HG02981 (cell line): Measurements from ENCODE around the gene SEC11A.
"Not testable (repeated sequence)": the region's sequence is repeated elsewhere in the genome, so short reads cannot be mapped to it uniquely, and the experiment has no call there.

Experiments used
- ATAC-seq: cut with Tn5 transposase; IDR thresholded peaks from one replicate; pipeline ENCODE4 v1.9.1; 2021; ENCODE audit warnings: mild to moderate bottlenecking, moderate library complexity; ENCODE audit not compliant: unreplicated experiment

SEC11A gene

GRCh38 chr15:84716036-84716732, at the start of gene SEC11A:
SEC11A (minus strand) TSS chr15:84716139; CDS start chr15:84716075, 64 bp downstream.
- ATAC-seq = peak; percentile 94

DNA sequence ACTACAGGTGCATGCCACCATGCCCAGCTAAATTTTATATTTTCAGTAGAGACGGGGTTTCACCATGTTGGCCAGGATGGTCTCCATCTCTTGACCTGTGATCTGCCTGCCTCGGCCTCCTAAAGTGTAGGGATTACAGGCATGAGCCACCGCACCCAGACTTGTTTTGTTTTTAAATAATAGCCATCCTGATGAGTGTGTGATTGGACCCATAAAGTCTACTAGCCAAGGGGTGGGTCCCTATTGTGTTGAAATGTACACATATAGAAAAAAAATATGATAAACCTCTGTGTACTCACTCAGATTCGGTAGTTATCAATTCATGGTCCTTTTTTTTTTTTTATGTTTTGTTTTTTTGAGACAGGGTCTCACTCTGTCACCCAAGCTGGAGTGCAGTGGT, 49.7 kb upstream of the SEC11A start:
- ATAC-seq = no peak

- ATAC-seq = no peak
Measured at GRCh38 chr15:84764989-84765388, 49.0 kb upstream of the SEC11A start.

GRCh38 chr15:84764585-84764984, 48.6 kb upstream of the SEC11A start:
- ATAC-seq = no peak

GRCh38 chr15:84762840-84763572, 47.1 kb upstream of the SEC11A start:
- no peak for ATAC-seq

DNA sequence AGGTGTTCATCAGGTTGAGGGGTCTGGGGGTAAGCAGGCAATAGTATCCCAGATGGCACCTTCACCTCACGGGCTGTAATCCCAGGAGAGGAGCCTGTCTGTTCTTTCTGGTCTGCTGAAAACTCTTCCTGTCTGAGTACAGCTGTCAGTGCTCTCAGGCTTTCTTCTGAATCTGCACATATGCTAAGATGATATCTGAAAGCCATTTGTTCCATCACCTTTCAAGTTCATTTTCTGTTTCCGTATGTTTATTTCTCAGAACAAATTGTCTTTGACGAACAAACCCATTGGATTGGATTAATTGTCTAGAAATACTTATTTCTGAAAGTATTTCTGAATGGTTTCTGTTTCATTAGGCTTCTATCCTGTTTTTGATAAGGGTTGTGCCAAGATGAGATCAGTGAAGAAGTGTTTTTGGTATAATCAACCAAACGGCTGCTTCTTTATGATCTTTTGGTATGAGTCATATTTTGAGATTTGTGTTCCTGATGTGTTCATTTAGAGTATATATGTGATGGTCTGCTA, 45.7 kb upstream of the SEC11A start:
- ATAC-seq = peak; percentile 60

- no peak for ATAC-seq
Measured at GRCh38 chr15:84760219-84760618, 44.3 kb upstream of the SEC11A start.

- ATAC-seq = no peak
Measured at GRCh38 chr15:84759018-84759417, 43.1 kb upstream of the SEC11A start.

- no peak for ATAC-seq
Measured at GRCh38 chr15:84755736-84756527, 40.0 kb upstream of the SEC11A start.

DNA sequence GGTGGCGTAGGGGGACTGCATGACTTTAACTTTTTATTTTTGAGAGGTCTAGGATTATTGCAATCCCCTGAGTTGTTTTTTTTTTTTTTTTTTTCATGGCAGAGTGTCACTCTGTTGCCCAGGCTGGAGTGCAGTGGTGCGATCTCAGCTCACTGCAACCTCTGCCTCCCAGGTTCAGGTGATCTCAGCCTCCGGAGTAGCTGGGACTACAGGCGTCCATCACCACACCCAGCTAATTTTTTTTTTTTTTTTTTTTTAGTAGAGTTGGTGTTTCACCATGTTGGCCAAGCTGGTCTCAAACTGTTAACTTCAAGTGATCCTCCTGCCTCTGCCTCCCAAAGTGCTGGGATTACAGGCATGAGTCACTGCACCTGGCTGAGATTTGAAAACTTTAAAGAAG, 39.0 kb upstream of the SEC11A start:
- not testable (repeated sequence) for ATAC-seq

DNA sequence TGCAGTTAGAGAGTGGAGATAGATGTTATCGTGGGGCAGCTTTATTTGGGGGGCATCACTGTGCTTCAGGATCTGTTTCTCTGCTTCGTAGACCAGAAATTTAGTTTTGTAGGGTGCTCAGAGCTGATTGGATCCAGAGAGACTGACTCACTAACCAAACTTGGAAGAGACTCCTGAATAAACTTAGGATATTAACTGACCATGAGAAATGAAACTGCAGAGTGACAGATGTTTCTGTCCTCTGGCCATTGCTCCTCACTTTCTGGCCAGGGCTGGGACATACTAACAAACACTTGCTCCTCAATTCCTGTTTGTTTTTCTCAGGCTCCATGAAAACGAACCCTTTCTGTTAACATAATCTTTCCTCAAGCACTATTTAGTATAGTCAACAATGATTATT, 36.8 kb upstream of the SEC11A start:
- ATAC-seq = no peak

- ATAC-seq = no peak
Measured at GRCh38 chr15:84752195-84752594, 36.3 kb upstream of the SEC11A start.

GRCh38 chr15:84751721-84752120, 35.8 kb upstream of the SEC11A start:
- ATAC-seq = not testable (repeated sequence)

- ATAC-seq = no peak
Measured at GRCh38 chr15:84750583-84751092, 34.7 kb upstream of the SEC11A start.

GRCh38 chr15:84749111-84749991, 33.4 kb upstream of the SEC11A start:
- ATAC-seq = no peak

- ATAC-seq = peak; percentile 48
Measured at GRCh38 chr15:84748274-84749110, 32.6 kb upstream of the SEC11A start, which contains the start of gene ZNF592. ZNF592 (plus strand) TSS chr15:84748592; CDS start chr15:84782676, 34,084 bp downstream.

- peak; percentile 43 for ATAC-seq
Measured at GRCh38 chr15:84747416-84748273, 31.7 kb upstream of the SEC11A start.

GRCh38 chr15:84741121-84741520, 25.2 kb upstream of the SEC11A start:
- no peak for ATAC-seq
